ENCODE data around the gene ANKRD37.

The ANKRD37 gene

DNA sequence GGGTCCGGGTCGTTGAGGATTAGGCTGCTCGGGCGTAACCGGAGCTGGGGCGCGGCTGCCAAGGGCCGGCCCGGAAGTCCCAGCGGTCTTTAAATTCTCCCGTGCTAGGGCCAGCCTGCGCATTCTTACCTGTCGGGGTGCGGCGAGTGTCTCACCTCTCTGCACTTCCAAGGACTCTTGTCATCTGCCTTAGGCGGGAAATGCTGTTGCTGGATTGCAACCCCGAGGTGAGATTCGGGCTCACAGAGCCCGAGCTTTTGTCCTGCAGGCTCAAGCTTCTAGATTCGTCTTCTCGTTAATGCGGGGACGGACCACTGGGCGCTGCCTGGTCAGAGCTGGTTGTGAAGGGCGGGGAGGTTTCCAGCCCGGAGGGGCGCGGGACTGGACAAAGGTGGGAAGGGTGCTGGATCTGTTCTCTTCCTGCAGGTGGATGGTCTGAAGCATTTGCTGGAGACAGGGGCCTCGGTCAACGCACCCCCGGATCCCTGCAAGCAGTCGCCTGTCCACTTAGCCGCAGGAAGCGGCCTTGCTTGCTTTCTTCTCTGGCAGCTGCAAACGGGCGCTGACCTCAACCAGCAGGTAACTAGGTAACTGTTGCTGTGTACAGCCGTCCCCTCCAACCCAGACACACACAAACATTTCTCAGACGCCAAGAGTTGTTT is at the start of gene ANKRD37:
TSS of gene ANKRD37 (plus strand) at position 118 of the 662 bp plus-strand sequence. CDS start at position 201, 83 bp downstream.
- CTCF ChIA-PET = interaction anchor here (0.8 to 4.8 kb wide), 5 partner anchors 9 to 256 kb away, joined by 3 to 28 read pairs (median 3); no protein-coding TSS in a partner anchor
- peak within 1 kb of the TSS; percentile 76 for H3K4me3 ChIP-seq (ENCODE audit: low read depth, low read length)
- POLR2A ChIA-PET = interaction anchor here (1.0 to 2.4 kb wide), 7 partner anchors 12 to 195 kb away, joined by 3 to 7 read pairs (median 3); no protein-coding TSS in a partner anchor
- DNase-seq (ENCODE audit: low read depth, low spot score) = no peak
- TF ChIP-seq CTCF (IDR thresholded peaks at IDR 0.05; ENCODE audit: insufficient read depth, low read length, missing control alignments) = no peak

- ChIA-PET POLR2A (no interaction called here), CTCF (no interaction called here)
- DNase-seq (ENCODE audit: low read depth, low spot score) = peak; percentile 46
- TF ChIP-seq CTCF (IDR thresholded peaks at IDR 0.05; ENCODE audit: insufficient read depth, low read length, missing control alignments) = no peak
- no peak overlapping the region for H3K4me3 ChIP-seq (ENCODE audit: low read depth, low read length)
Observed at GRCh38 chr4:185346975-185347601, 49.6 kb upstream of the ANKRD37 start.

- H3K4me3 ChIP-seq (ENCODE audit: low read depth, low read length) = no peak overlapping the region
- no peak for TF ChIP-seq CTCF (IDR thresholded peaks at IDR 0.05; ENCODE audit: insufficient read depth, low read length, missing control alignments)
- ChIA-PET CTCF (interaction anchor here (1.4 kb wide), 1 partner anchor 48 kb away, joined by 3 read pairs; no protein-coding TSS in a partner anchor), POLR2A (no interaction called here)
- DNase-seq (ENCODE audit: low read depth, low spot score) = no peak
Observed at GRCh38 chr4:185351691-185352090, 45.0 kb upstream of the ANKRD37 start.

DNA sequence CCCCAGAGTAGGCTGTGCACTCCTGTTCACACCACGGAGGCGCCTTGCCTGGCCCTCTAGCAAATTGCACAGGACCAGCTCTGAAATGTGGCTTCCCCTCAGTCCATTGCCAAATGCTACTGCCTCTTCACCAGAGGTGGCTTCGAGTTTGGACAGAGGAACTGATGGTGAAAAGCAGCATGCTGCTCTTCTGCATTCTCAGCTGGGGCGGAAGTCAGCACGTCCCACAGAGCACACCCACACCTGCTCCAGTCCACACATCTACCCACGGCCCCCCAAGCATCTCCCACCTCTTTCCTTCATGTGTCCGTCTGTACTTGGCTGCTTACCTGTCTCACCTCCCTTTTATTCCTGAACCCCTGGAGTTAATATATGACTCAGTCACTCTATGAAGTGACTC is 44.4 kb upstream of the ANKRD37 start:
- no peak for DNase-seq (ENCODE audit: low read depth, low spot score)
- H3K4me3 ChIP-seq (ENCODE audit: low read depth, low read length) = no peak overlapping the region
- POLR2A ChIA-PET = no interaction called here
- no peak for TF ChIP-seq CTCF (IDR thresholded peaks at IDR 0.05; ENCODE audit: insufficient read depth, low read length, missing control alignments)
- CTCF ChIA-PET = no interaction called here

DNA sequence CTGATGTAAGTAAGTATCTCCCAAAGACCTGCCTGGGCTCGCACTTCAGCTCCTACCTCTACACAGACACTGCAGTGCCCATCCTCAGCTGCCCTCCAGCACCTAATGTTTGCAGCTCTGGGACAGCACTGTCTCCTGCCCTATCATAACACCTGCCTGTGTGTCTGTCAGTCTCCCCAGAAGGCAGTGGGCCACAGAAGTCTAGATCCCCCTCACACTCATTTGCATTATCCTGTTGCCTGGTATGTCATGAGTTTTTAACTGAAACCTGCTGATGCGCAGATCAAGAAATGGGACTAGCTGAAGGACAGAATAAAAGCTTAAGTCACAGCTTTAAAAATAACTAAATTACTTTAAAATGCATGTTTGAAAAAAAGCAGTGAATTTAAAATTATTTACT is 43.9 kb upstream of the ANKRD37 start:
- TF ChIP-seq CTCF (IDR thresholded peaks at IDR 0.05; ENCODE audit: insufficient read depth, low read length, missing control alignments) = no peak
- ChIA-PET CTCF (no interaction called here), POLR2A (no interaction called here)
- no peak for DNase-seq (ENCODE audit: low read depth, low spot score)
- no peak overlapping the region for H3K4me3 ChIP-seq (ENCODE audit: low read depth, low read length)

DNA sequence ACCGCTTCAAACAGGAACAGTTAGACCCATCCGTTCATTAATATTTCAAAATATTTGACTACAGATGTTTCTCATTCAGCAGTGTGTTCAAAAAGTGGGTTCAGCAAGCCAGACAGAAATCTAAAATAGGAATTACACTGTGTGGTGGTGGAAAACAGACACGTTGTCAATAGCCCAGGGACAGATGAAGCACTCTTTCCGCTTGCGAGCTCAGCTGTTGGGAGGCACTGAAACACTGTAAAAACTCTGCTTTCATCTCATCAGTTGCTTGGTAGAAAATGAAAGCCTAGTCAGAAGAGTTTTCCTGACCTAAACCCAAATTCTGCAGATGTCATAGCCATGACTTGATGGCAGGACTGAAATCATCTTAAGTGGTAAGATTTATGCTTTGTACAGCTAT is 39.4 kb upstream of the ANKRD37 start:
- DNase-seq (ENCODE audit: low read depth, low spot score) = no peak
- ChIA-PET POLR2A (no interaction called here), CTCF (interaction anchor here (0.5 kb wide), 1 partner anchor 176 kb away, joined by 4 read pairs; no protein-coding TSS in a partner anchor)
- H3K4me3 ChIP-seq (ENCODE audit: low read depth, low read length) = no peak overlapping the region
- no peak for TF ChIP-seq CTCF (IDR thresholded peaks at IDR 0.05; ENCODE audit: insufficient read depth, low read length, missing control alignments)
